Neutrophil (primary cell): Measurements from ENCODE around the gene ASXL2.
"Not testable (repeated sequence)": the region's sequence is repeated elsewhere in the genome, so short reads cannot be mapped to it uniquely, and the experiment has no call there.

Source experiments
- H3K27ac ChIP-seq: fragments of 200-600 bp; sonication (generic); 2 replicates; pipeline ENCODE4 v1.5.1; 2016; ENCODE audit warnings: mild to moderate bottlenecking, moderate library complexity
- H3K27me3 ChIP-seq: fragments of 200-600 bp; sonication (generic); 2 replicates; pipeline ENCODE4 v1.6.0; 2016; ENCODE audit warnings: mild to moderate bottlenecking
- H3K36me3 ChIP-seq: fragments of 200-600 bp; sonication (generic); 2 replicates; pipeline ENCODE4 v1.5.1; 2017
- H3K4me1 ChIP-seq, 2 experiments: fragments of 200-600 bp in 1 of 2; sonication (generic) in 1 of 2; 1 replicate in 1 of 2; 2 replicates in 1 of 2; pipeline versions ENCODE4 v1.5.1 to v1.6.1; 2013 to 2016; ENCODE audit warnings: low read depth in 1 of 2, low read length in 1 of 2, mild to moderate bottlenecking in 1 of 2, moderate library complexity in 1 of 2; ENCODE audit not compliant: control insufficient read depth in 1 of 2, insufficient read depth in 1 of 2
- H3K4me3 ChIP-seq, 2 experiments: fragments of 200-600 bp in 1 of 2; sonication (generic) in 1 of 2; 1 replicate in 1 of 2; 2 replicates in 1 of 2; pipeline ENCODE4 v1.5.1; 2013 to 2016; ENCODE audit warnings: low read depth in 1 of 2, low read length in 1 of 2, mild to moderate bottlenecking in 1 of 2, moderate library complexity in 1 of 2
- H3K9me3 ChIP-seq: fragments of 200-600 bp; sonication (generic); 2 replicates; pipeline ENCODE4 v1.5.1; 2016
- TF ChIP-seq, protein P1 (sequence below): fragments of 200-600 bp; sonication (generic); IDR thresholded peaks from 2 replicates; pipeline ENCODE4 v1.5.1; 2016; ENCODE audit warnings: antibody characterized with exemption

ASXL2 gene

DNA sequence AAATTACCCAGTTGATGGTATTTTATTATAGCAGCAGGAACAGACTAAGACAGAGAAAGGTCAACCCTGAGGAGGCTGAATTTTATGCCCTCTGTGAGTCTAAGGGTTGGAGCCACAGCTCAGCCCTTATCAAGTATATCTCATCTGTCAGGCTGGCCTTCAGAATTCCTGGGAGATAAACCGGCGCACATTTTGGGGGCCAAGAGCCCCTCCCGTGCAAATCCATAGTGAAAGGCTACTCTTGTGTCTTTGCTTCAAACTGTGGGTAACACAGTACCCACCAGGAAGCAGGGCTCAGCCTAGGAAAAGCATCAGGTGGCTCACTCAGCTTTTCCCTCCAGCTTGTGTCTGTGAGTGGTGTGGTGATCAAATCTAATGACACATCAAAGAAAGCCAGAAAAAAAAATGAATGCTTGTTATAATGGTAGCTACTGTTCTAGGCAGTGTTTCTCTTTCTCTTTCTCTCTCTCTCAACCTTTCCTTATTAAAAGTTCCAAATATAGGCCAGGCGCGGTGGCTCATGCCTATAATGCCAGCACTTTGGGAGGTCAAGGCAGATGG, 25.0 kb upstream of the ASXL2 start:
- H3K9me3 ChIP-seq, result no peaks in the 10 kb centered on the region
- H3K4me3 ChIP-seq, result no peak overlapping the region
- no peak overlapping the region for H3K27ac ChIP-seq
- no peaks in the 10 kb centered on the region for H3K4me1 ChIP-seq
- TF ChIP-seq, protein P1, sequence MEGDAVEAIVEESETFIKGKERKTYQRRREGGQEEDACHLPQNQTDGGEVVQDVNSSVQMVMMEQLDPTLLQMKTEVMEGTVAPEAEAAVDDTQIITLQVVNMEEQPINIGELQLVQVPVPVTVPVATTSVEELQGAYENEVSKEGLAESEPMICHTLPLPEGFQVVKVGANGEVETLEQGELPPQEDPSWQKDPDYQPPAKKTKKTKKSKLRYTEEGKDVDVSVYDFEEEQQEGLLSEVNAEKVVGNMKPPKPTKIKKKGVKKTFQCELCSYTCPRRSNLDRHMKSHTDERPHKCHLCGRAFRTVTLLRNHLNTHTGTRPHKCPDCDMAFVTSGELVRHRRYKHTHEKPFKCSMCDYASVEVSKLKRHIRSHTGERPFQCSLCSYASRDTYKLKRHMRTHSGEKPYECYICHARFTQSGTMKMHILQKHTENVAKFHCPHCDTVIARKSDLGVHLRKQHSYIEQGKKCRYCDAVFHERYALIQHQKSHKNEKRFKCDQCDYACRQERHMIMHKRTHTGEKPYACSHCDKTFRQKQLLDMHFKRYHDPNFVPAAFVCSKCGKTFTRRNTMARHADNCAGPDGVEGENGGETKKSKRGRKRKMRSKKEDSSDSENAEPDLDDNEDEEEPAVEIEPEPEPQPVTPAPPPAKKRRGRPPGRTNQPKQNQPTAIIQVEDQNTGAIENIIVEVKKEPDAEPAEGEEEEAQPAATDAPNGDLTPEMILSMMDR, result no peak
- H3K27me3 ChIP-seq, result no peaks in the 10 kb centered on the region
- no peaks in the 10 kb centered on the region for H3K36me3 ChIP-seq

DNA sequence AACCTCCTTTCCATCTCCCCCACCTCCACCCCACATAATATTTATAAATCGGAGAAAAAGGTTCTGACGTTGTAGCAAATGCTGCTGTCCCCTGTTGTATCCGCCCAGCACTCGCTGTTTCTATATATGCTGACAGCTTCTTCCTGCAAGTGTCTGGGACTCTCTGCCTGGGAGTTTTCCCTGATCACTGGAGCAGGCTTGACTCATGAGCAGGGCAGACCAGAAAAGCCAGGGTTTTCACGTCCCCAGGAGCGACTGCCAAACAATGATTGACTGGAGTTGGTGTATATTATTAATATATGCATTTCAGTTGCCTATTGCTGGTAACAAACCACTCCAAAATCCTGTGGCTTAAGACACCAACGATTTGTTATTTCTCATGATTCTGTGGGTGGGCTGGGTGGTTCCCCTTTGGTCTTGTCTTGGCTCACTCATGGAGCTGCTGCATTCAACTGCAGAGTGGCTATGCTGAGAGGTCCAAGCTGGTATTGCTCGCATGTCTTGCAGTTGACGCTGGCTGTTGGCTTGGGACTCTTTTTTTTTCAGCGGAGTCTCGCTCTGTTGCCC, 21.2 kb upstream of the ASXL2 start:
- H3K27me3 ChIP-seq, result no peaks in the 10 kb centered on the region
- no peak overlapping the region for H3K4me3 ChIP-seq
- no peak overlapping the region for H3K27ac ChIP-seq
- H3K9me3 ChIP-seq, result no peaks in the 10 kb centered on the region
- TF ChIP-seq, protein P1, result no peak
- H3K4me1 ChIP-seq, result no peaks in the 10 kb centered on the region
- H3K36me3 ChIP-seq, result no peaks in the 10 kb centered on the region

DNA sequence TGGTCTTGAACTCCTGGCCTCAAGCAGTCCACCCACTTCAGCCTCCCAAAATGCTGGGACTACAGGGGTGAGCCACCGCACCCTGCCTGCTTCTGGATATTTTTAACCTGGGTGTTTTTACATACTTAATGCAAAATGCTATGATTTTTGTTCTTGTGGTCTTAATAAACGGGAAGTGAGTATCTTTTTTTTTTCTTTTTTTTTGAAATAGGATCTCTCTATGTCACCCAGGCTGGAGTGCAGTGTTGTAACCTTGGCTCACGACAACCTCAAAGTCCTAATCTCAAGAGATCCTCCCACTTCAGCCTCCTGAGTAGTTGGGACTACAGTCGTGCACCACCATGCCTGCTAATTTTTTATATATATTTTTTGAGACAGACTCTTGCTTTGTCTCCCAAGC, 19.2 kb upstream of the ASXL2 start:
- TF ChIP-seq, protein P1, result no peak
- Histone ChIP-seq H3K27me3 (no peaks in the 10 kb centered on the region), H3K9me3 (no peaks in the 10 kb centered on the region), H3K36me3 (no peaks in the 10 kb centered on the region), H3K27ac (no peak overlapping the region), H3K4me3 (no peak overlapping the region), H3K4me1 (no peaks in the 10 kb centered on the region)

DNA sequence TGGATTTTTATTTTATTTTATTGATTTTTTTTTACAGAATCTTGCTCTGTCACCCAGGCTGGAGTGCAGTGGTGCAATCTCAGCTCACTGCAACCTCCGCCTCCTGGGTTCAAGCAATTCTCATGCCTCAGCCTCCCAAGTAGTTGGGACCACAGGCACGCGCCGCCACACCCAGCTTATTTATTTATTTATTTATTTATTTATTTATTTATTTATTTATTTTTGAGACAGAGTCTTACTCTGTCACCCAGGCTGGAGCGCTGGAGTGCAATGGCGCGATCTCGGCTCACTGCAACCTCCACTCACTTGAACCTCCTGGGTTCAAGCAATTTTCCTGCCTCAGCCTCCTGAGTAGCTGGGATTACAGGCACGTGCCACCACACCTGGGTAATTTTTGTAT, 18.0 kb upstream of the ASXL2 start:
- not testable (repeated sequence) for H3K9me3 ChIP-seq, H3K27ac ChIP-seq, H3K4me3 ChIP-seq, H3K36me3 ChIP-seq, H3K4me1 ChIP-seq, H3K27me3 ChIP-seq

- H3K27ac ChIP-seq, result no peak overlapping the region
Observed at GRCh38 chr2:25895610-25896009, 17.3 kb upstream of the ASXL2 start.

GRCh38 chr2:25895018-25895417, 16.7 kb upstream of the ASXL2 start:
- TF ChIP-seq, protein P1, result no peak
- H3K9me3 ChIP-seq, result no peaks in the 10 kb centered on the region
- no peaks in the 10 kb centered on the region for H3K27me3 ChIP-seq

More at GRCh38 chr2:25895610-25896009, 17.3 kb upstream of the ASXL2 start:
- Histone ChIP-seq H3K4me1 (no peaks in the 10 kb centered on the region), H3K4me3 (no peak overlapping the region), H3K36me3 (no peaks in the 10 kb centered on the region), H3K9me3 (no peaks in the 10 kb centered on the region), H3K27me3 (no peaks in the 10 kb centered on the region)
- TF ChIP-seq, protein P1, result no peak

More at GRCh38 chr2:25895018-25895417, 16.7 kb upstream of the ASXL2 start:
- H3K27ac ChIP-seq, result no peak overlapping the region
- H3K4me1 ChIP-seq, result no peaks in the 10 kb centered on the region
- H3K36me3 ChIP-seq, result no peaks in the 10 kb centered on the region
- H3K4me3 ChIP-seq, result no peak overlapping the region
